ENCODE results near the gene CHRNA4.

The CHRNA4 gene

GRCh38 chr20:63347081-63347741 lies 13.9 kb downstream of the CHRNA4 start:
- no peaks in the 10 kb centered on the region for H3K9me3 ChIP-seq (ENCODE audit: control insufficient read depth, low read length)
- no peak overlapping the region for H3K4me3 ChIP-seq (ENCODE audit: low read depth, low read length)
- peaks cover 4% of the 10 kb centered on the region for H3K4me1 ChIP-seq
- H3K27ac ChIP-seq = no peak overlapping the region
- H3K36me3 ChIP-seq (ENCODE audit: control insufficient read depth, insufficient read depth, low read length) = no peaks in the 10 kb centered on the region
- no peaks in the 10 kb centered on the region for H3K27me3 ChIP-seq (ENCODE audit: control insufficient read depth, insufficient read depth, low read length)
- no peak overlapping the region for H2AFZ ChIP-seq
- TF ChIP-seq, protein P1, sequence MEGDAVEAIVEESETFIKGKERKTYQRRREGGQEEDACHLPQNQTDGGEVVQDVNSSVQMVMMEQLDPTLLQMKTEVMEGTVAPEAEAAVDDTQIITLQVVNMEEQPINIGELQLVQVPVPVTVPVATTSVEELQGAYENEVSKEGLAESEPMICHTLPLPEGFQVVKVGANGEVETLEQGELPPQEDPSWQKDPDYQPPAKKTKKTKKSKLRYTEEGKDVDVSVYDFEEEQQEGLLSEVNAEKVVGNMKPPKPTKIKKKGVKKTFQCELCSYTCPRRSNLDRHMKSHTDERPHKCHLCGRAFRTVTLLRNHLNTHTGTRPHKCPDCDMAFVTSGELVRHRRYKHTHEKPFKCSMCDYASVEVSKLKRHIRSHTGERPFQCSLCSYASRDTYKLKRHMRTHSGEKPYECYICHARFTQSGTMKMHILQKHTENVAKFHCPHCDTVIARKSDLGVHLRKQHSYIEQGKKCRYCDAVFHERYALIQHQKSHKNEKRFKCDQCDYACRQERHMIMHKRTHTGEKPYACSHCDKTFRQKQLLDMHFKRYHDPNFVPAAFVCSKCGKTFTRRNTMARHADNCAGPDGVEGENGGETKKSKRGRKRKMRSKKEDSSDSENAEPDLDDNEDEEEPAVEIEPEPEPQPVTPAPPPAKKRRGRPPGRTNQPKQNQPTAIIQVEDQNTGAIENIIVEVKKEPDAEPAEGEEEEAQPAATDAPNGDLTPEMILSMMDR (IDR thresholded peaks at IDR 0.05) = no peak
- H3K79me2 ChIP-seq = peaks cover 57% of the 10 kb centered on the region
- H3K4me2 ChIP-seq (ENCODE audit: low read length) = no peak overlapping the region
- H3K9ac ChIP-seq = no peak overlapping the region

DNA sequence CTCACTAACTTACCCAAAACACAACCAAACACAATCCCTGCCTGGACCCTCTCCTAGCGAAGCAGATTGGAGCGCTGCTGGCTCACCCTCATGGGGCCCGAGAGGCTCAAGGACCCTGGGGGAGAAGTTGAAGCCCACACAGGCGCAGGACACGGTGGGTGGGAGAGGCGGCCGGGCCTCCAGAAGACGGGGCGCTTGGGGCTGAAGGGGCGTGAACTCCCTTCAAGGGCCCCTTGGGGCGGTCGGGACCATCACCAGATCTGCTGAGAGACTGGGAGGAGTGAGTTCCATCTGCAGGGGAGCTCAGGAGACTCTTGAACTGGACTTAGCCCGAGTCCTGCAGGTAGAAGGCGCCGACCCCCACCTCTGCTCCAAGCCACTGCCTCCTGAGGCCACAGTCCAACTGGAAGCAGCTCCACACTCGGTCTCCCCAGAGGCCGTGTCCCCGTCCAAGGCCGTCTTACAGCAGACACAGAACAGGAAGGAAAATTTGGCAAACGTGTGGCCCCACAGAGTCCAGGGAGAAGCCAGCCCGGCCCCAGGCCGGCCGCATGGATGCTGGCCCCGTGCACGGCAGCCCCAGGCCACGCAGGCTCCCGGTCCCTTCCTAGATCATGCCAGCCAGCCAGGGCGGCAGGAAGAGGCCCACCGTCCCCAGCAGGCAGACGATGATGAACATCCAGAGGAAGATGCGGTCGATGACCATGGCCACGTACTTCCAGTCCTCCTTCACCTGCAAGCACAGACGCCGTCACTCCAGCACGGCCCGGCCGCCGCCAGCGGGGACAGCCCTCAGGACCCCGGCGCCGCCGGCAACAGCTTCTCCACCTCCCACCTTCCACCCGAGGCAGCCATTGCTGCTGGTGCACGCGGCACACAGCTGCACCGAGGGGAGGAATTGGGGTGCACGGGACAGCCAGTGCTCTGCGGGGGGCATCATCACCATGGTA lies 14.7 kb downstream of the CHRNA4 start:
- Histone ChIP-seq H3K27ac (no peak overlapping the region), H3K27me3 (ENCODE audit: control insufficient read depth, insufficient read depth, low read length) (no peaks in the 10 kb centered on the region), H3K4me1 (no peaks in the 10 kb centered on the region), H3K9ac (no peak overlapping the region), H3K9me3 (ENCODE audit: control insufficient read depth, low read length) (no peaks in the 10 kb centered on the region), H3K79me2 (peaks cover 59% of the 10 kb centered on the region), H3K4me3 (ENCODE audit: low read depth, low read length) (no peak overlapping the region), H3K36me3 (ENCODE audit: control insufficient read depth, insufficient read depth, low read length) (no peaks in the 10 kb centered on the region), H3K4me2 (ENCODE audit: low read length) (no peak overlapping the region), H2AFZ (no peak overlapping the region)
- TF ChIP-seq, protein P1 (IDR thresholded peaks at IDR 0.05) = no peak

- Histone ChIP-seq H2AFZ (no peak overlapping the region), H3K9me3 (ENCODE audit: control insufficient read depth, low read length) (no peaks in the 10 kb centered on the region), H3K4me1 (no peaks in the 10 kb centered on the region), H3K4me3 (ENCODE audit: low read depth, low read length) (no peak overlapping the region), H3K36me3 (ENCODE audit: control insufficient read depth, insufficient read depth, low read length) (no peaks in the 10 kb centered on the region), H3K27ac (no peak overlapping the region), H3K4me2 (ENCODE audit: low read length) (no peak overlapping the region), H3K9ac (no peak overlapping the region), H3K79me2 (peaks cover 59% of the 10 kb centered on the region), H3K27me3 (ENCODE audit: control insufficient read depth, insufficient read depth, low read length) (no peaks in the 10 kb centered on the region)
- TF ChIP-seq, protein P1 (IDR thresholded peaks at IDR 0.05) = no peak
These were observed 15.6 kb downstream of the CHRNA4 start for GRCh38 chr20:63345328-63346100.

DNA sequence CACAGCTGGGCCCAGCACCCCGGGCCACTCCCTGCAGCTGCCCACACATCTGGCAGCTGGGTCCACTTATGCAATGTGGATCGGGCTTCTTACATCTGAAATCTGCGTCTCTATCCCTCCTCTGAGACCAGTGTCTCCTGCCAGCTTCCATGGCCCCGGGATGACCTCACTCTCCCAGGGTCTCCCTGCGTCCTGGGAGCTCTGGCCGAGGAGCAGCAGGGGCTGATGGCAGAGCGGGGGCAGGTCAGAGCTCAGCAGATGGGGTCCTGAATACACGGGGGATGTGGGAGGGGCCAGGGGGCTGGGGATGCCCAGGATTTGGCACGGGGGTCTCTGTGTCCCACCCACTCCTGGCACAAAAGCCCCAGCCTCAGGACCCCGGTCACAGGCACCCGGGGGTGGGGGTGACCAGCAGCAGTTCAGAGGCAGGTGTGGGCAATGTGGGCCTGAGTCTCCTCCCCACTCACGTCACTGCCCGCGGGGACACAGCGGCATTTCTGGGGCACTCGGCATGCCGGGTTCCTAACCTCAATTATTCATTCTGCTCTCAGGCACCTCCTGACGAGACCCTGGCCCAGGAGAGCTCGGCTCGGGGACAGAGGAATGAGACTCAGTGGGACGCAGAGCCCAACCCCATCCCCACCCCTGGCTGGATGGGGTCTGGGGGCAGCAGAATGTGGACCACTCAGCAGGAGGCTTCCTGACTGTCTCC lies 16.4 kb downstream of the CHRNA4 start:
- Histone ChIP-seq H3K27me3 (ENCODE audit: control insufficient read depth, insufficient read depth, low read length) (no peaks in the 10 kb centered on the region), H3K27ac (no peak overlapping the region), H3K79me2 (peaks cover 58% of the 10 kb centered on the region), H3K4me1 (no peaks in the 10 kb centered on the region), H3K4me3 (ENCODE audit: low read depth, low read length) (no peak overlapping the region), H3K9ac (no peak overlapping the region), H3K36me3 (ENCODE audit: control insufficient read depth, insufficient read depth, low read length) (no peaks in the 10 kb centered on the region), H3K4me2 (ENCODE audit: low read length) (no peak overlapping the region), H3K9me3 (ENCODE audit: control insufficient read depth, low read length) (no peaks in the 10 kb centered on the region), H2AFZ (no peak overlapping the region)
- TF ChIP-seq, protein P1 (IDR thresholded peaks at IDR 0.05) = no peak

All from parathyroid adenoma (tissue), 2 donors.